ENCODE measurements around the gene MYMX.

MYMX gene

GRCh38 chr6:44249082-44249748, 32.5 kb downstream of the MYMX start:
- DNase-seq (ENCODE audit: low read depth in 1 of 2, low spot score in 1 of 2) = no peak

DNA sequence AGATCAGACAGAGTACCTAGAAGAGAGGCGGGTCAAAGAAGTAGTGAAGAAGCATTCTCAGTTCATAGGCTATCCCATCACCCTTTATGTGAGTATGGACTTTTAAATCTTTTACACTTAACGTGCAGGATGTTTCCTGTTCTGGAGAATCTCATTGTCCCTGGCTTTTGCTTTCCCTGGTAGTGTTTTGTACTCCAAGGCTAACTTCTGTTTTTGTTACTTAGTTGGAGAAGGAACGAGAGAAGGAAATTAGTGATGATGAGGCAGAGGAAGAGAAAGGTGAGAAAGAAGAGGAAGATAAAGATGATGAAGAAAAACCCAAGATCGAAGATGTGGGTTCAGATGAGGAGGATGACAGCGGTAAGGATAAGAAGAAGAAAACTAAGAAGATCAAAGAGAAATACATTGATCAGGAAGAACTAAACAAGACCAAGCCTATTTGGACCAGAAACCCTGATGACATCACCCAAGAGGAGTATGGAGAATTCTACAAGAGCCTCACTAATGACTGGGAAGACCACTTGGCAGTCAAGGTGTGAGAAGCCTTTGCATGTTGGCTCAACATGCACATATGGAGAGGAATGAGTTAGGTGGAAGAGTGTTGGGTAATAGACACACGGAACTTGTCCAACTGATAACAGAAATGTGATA, 33.5 kb downstream of the MYMX start:
- DNase-seq (ENCODE audit: low read depth in 1 of 2, low spot score in 1 of 2) = no peak

GRCh38 chr6:44250718-44251123, 34.0 kb downstream of the MYMX start:
- no peak for DNase-seq (ENCODE audit: low read depth in 1 of 2, low spot score in 1 of 2)

- DNase-seq (ENCODE audit: low read depth in 1 of 2, low spot score in 1 of 2) = no peak
Observed at GRCh38 chr6:44251576-44252524, 35.1 kb downstream of the MYMX start.

GRCh38 chr6:44253307-44254101, 36.8 kb downstream of the MYMX start:
- no peak for DNase-seq (ENCODE audit: low read depth in 1 of 2, low spot score in 1 of 2)

- DNase-seq (ENCODE audit: low read depth in 1 of 2, low spot score in 1 of 2) = no peak
Observed at GRCh38 chr6:44254191-44255104, 37.7 kb downstream of the MYMX start.

- DNase-seq (ENCODE audit: low read depth in 1 of 2, low spot score in 1 of 2) = peak in 1 of 2 donors; percentile 39
Observed at GRCh38 chr6:44255105-44255808, 38.5 kb downstream of the MYMX start.

- no peak for DNase-seq (ENCODE audit: low read depth in 1 of 2, low spot score in 1 of 2)
Observed at GRCh38 chr6:44255871-44256774, 39.4 kb downstream of the MYMX start.

DNA sequence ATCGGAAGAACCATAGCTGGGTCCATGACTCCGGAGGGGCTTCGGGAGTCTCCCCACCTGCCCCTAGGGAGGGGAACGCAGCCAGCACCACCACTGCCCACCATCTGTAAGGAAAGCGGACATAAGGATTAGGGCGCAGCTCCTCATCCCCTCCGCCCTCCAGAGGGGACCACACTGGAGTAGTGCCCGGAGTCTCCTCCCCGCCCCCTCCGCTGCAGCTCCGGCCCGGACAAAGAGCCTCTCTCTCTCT, 40.0 kb downstream of the MYMX start:
- no peak for DNase-seq (ENCODE audit: low read depth in 1 of 2, low spot score in 1 of 2)

GRCh38 chr6:44257025-44257752, 40.5 kb downstream of the MYMX start, which contains the start of gene SLC35B2:
SLC35B2 (minus strand) TSS chr6:44257528; CDS start chr6:44257410, 118 bp downstream.
- DNase-seq (ENCODE audit: low read depth in 1 of 2, low spot score in 1 of 2) = peak in 1 of 2 donors; percentile 46

- no peak for DNase-seq (ENCODE audit: low read depth in 1 of 2, low spot score in 1 of 2)
Observed at GRCh38 chr6:44257753-44258324, 41.1 kb downstream of the MYMX start.

DNA sequence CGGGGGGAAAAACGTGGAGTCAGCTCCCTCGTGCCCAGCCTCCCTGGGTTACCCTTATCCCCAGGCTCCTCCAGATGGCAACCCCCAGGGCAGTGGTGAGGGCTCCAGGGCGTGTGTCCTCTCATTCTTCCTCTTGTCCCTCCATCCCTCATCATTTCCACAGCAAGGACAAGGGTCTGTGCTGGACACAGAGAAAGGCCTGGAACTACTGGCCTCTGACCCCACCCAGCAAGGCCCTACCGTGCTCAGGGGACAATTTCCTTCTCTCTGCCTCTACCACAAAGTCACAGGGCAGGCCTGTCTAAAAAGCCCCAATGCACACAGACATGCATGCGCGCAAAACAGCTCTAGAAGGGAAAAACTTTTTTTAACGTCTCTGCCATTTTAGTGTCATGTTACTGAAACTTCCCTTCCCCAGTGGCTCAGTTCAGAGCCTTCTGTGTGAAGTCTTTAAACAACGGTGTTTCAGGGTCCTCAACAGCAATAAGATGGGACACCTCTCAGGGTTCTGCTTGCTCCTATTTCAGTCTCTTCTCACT, 41.7 kb downstream of the MYMX start:
- DNase-seq (ENCODE audit: low read depth in 1 of 2, low spot score in 1 of 2) = no peak

GRCh38 chr6:44258921-44259320, 42.2 kb downstream of the MYMX start:
- DNase-seq (ENCODE audit: low read depth in 1 of 2, low spot score in 1 of 2) = no peak

DNA sequence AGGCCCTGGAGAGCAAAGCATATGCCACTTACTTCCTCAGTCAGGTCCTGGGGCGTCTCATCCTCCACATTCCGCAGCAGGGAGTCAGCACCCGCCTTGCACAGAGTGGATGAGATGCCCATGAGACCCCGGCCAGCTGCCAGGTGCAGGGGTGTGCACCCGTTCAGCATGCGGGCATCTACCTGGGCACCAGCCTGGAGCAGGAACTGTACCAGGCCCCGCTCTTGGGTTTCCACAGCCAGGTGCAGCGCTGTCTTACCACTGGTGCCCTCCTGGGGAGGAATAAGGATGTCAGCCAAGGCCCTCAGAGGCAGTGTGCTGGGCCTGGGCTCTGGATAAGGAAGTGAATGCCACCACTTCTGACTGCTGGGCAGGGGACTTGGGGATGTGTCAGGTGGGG, 43.3 kb downstream of the MYMX start:
- DNase-seq (ENCODE audit: low read depth in 1 of 2, low spot score in 1 of 2) = no peak

DNA sequence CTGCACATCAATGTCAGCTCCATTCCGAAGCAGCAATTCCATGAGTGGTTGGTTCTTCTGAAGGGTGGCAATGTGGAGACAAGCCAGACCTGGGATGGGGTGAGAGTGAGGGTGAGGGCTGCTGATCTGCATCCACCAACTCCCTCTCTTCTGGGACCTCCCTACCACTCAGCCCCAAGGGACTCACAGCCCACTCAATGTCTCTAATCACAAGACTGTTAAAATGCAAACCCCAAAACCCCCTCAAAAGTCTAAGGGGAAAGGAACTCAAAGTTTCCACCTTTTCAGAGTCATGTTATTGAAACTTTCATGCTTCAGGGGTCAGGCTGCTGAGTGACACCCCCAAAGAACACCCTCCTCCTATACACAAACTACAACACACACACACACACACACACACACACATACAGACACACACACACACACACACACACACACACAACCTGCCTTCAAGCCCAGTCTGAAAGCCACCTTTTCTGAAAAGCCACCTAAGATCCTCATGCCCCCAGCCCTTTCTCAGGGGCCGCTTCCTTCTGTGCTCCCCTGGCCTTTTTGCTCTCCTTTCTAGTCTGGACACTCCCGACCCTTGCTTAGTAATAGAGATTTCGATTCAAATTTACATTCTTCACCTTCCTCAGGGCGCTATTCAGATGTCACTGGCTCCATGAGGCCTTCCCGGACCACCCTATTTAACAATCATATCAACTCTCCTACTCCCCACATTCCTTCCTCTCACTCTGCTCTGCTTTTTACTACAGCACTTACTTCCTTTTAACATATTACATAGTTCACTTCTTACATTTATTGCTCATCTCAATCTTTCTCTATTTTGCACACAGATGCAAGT, 43.9 kb downstream of the MYMX start:
- no peak for DNase-seq (ENCODE audit: low read depth in 1 of 2, low spot score in 1 of 2)

DNA sequence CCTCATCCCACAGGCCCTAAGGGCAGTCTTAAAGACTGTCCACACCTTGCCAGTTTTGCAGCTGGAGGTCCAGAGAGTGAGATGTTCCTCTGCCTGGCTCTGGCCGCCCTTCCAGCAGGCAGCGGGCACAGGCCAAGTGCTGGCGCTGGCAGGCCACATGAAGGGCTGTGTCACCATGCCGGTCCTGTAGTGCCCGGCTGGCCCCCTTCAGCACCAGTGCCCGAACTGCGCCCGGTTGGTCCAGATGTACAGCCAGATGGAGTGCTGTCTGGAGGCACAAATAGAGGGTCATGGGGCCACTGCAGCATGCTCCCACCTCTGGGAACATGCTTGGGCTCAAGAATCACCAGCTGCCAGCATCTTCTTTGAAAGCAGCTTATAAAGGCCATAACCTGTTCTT, 44.9 kb downstream of the MYMX start:
- no peak for DNase-seq (ENCODE audit: low read depth in 1 of 2, low spot score in 1 of 2)
